Heart left ventricle (tissue), 13 donors: ENCODE data around the gene ZNF628.

Experiments
- POLR2A ChIP-seq, 2 donors: fragments of 450-650 bp; IDR thresholded peaks; one replicate each; pipeline ENCODE4 v1.6.1; 2017; ENCODE audit warnings: antibody characterized with exemption in 2 of 2, mild to moderate bottlenecking in 2 of 2, moderate library complexity in 2 of 2
- TF ChIP-seq, protein P1 (sequence below), 12 donors: fragments of 200-600 bp; sonication (generic) in 4 of 12; IDR thresholded peaks; one replicate each; pipeline versions ENCODE4 v1.5.0 to v1.8.0; 2018 to 2022; ENCODE audit warnings: antibody characterized with exemption in 12 of 12, mild to moderate bottlenecking in 5 of 12
- donor health status: ischemic (EF 13 %, LVEDD 7.1; RV severe dilation, severe dysfunction).
- donor health status: DM: no; HTN: yes; CAD: no.
- donor health status: DM: no; HTN: no; CAD: no.
- donor health status: ischemic (EF 25% LVEDD 6.9; RV normal size, moderate dysfunction).
- donor health status: ischemic (EF 25% LVEDD 5.7; RV mildly dilated, moderate dysfunction).
- donor health status: ischemic (EF 35%, LVEDD 5.7; RV mildly dilated, moderate dysfunction).
- donor health status: nonischemic (EF 11% LVEDD 7.7; RV severe dilation, severe dysfunction).
- donor health status: DM: yes; HTN: yes; CAD: no.
- donor health status: PGD.
- donor health status: ischemic (EF 29% LVEDD 5.4; RV normal size, mild dysfunction).
- donor health status: nonischemic (EF 23%, LVEDD 6.1; RV moderate dilation, normal function).

DNA sequence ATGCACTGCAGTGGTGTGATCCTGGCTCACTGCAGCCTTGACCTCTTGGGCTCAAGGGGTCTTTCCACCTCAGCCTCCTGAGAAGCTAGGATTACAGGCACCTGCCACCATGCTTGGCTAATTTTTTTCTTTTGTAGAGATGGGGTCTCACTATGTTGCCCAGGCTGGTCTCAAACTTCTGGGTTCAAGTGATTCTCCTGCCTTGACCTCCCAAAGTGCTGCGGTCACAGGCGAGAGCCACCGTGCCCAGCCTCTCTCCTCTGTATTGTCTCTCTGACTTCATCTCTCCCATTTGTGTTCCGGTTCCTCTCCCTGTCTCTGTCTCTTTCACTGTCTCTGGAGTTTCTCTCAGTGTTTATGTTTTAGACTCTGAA is 10.2 kb upstream of the ZNF628 start:
- TF ChIP-seq, protein P1, sequence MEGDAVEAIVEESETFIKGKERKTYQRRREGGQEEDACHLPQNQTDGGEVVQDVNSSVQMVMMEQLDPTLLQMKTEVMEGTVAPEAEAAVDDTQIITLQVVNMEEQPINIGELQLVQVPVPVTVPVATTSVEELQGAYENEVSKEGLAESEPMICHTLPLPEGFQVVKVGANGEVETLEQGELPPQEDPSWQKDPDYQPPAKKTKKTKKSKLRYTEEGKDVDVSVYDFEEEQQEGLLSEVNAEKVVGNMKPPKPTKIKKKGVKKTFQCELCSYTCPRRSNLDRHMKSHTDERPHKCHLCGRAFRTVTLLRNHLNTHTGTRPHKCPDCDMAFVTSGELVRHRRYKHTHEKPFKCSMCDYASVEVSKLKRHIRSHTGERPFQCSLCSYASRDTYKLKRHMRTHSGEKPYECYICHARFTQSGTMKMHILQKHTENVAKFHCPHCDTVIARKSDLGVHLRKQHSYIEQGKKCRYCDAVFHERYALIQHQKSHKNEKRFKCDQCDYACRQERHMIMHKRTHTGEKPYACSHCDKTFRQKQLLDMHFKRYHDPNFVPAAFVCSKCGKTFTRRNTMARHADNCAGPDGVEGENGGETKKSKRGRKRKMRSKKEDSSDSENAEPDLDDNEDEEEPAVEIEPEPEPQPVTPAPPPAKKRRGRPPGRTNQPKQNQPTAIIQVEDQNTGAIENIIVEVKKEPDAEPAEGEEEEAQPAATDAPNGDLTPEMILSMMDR (IDR thresholded peaks at IDR 0.05), result no peak
- no peak for TF ChIP-seq POLR2A (IDR thresholded peaks at IDR 0.05)
